Keratinocyte (primary cell): ENCODE results near the gene FAM229A. TPM values are rescaled to one million over a fixed set of nuclear protein-coding genes. Genes with fewer than 3 reads are reported as not detected.

ENCODE experiments used
- DNase-seq: peaks from one replicate; pipeline ENCODE4 v3.0.0-alpha.2; 2011; ENCODE audit warnings: low read depth, missing footprints, low spot score
- FAIRE-seq: peaks from 2 replicates; lab custom pipeline; 2011; peaks lifted over from hg19 to GRCh38; lab: Jason Lieb, UNC
- H2AFZ ChIP-seq: 2 replicates; pipeline ENCODE4 v1.6.0; 2012; ENCODE audit warnings: low read length, control low read depth, inconsistent platforms; ENCODE audit not compliant: control insufficient read depth
- H3K27ac ChIP-seq: 2 replicates; pipeline ENCODE4 v1.5.1; 2011; ENCODE audit warnings: low read length; ENCODE audit not compliant: control insufficient read depth, insufficient read depth
- H3K27me3 ChIP-seq: 3 replicates; pipeline ENCODE4 v1.6.0; 2011; ENCODE audit warnings: low read length; ENCODE audit not compliant: control insufficient read depth, insufficient read depth; ENCODE audit errors: extremely low read depth
- H3K36me3 ChIP-seq, 2 experiments: 2 replicates in 1 of 2; 3 replicates in 1 of 2; pipeline ENCODE4 v1.5.1; 2011; ENCODE audit warnings: low read length in 2 of 2, mild to moderate bottlenecking in 1 of 2; ENCODE audit not compliant: control insufficient read depth in 2 of 2, insufficient read depth in 2 of 2; ENCODE audit errors: extremely low read depth in 1 of 2
- H3K4me1 ChIP-seq: 3 replicates; pipeline ENCODE4 v1.5.1; 2011; ENCODE audit warnings: low read length; ENCODE audit not compliant: control insufficient read depth, insufficient read depth; ENCODE audit errors: extremely low read depth
- H3K4me2 ChIP-seq: 3 replicates; pipeline ENCODE4 v1.6.0; 2011; ENCODE audit warnings: low read depth, low read length; ENCODE audit not compliant: control insufficient read depth, insufficient read depth; ENCODE audit errors: extremely low read depth
- H3K4me3 ChIP-seq, 3 experiments: fragments of 200-600 bp in 1 of 3; sonication (generic) in 1 of 3; 2 replicates in 2 of 3; 3 replicates in 1 of 3; pipeline ENCODE4 v1.5.1; 2011 to 2016; ENCODE audit warnings: low read length in 3 of 3, mild to moderate bottlenecking in 3 of 3, control low read depth in 2 of 3, inconsistent platforms in 1 of 3, low read depth in 1 of 3, mixed read lengths in 1 of 3, mixed run types in 1 of 3, moderate library complexity in 1 of 3; ENCODE audit not compliant: control insufficient read depth in 2 of 3, insufficient read depth in 2 of 3; ENCODE audit errors: extremely low read depth in 1 of 3
- H3K79me2 ChIP-seq: 2 replicates; pipeline ENCODE4 v1.6.0; 2012; ENCODE audit warnings: low read length; ENCODE audit not compliant: control insufficient read depth, insufficient read depth
- H3K9ac ChIP-seq: 3 replicates; pipeline ENCODE4 v1.6.0; 2011; ENCODE audit warnings: low read length; ENCODE audit not compliant: control insufficient read depth, insufficient read depth; ENCODE audit errors: extremely low read depth
- H3K9me1 ChIP-seq: 3 replicates; pipeline ENCODE4 v1.6.0; 2011; ENCODE audit warnings: low read length; ENCODE audit not compliant: control insufficient read depth, insufficient read depth; ENCODE audit errors: extremely low read depth
- H3K9me3 ChIP-seq: 2 replicates; pipeline ENCODE4 v1.5.1; 2012; ENCODE audit warnings: low read depth, low read length; ENCODE audit not compliant: control insufficient read depth
- H4K20me1 ChIP-seq: 3 replicates; pipeline ENCODE4 v1.6.0; 2011; ENCODE audit warnings: low read length; ENCODE audit not compliant: control insufficient read depth, insufficient read depth; ENCODE audit errors: extremely low read depth
- CTCF ChIP-seq, 3 experiments: IDR thresholded peaks in 1 of 3; conservative IDR thresholded peaks in 1 of 3; optimal IDR thresholded peaks in 1 of 3; 2 replicates in 2 of 3; 3 replicates in 1 of 3; pipeline versions ENCODE3 to v1.5.1; 2011; ENCODE audit warnings: low read length in 3 of 3, mild to moderate bottlenecking in 3 of 3, moderate library complexity in 2 of 3, control low read depth in 1 of 3, inconsistent platforms in 1 of 3; ENCODE audit not compliant: insufficient read depth in 2 of 3; ENCODE audit errors: extremely low read depth in 1 of 3
- EZH2 ChIP-seq: IDR thresholded peaks from one replicate; pipeline ENCODE4 v1.6.1; 2012; ENCODE audit warnings: inconsistent platforms, mild to moderate bottlenecking, low read length, moderate library complexity
- dilution Hi-C: fragments of 300-500 bp; cut with MboI; formaldehyde crosslinking; loops from one replicate; pipeline ENCODE4 v1.7.0; 2020; ENCODE audit warnings: low sequenced_read_pairs; ENCODE audit not compliant: extremely low pct_ligation_motif_present
- polyA plus RNA-seq, 5 experiments: library from polyadenylated mRNA; depleted of rRNA in 3 of 5; stranded (reverse) in 3 of 5; stranded (forward) in 1 of 5; unstranded in 1 of 5; fragments of >200 nt; gene quantifications; 1 replicate in 1 of 5; 2 replicates in 3 of 5; 3 replicates in 1 of 5; pipeline versions ENCODE4 v1.2.1 to v1.2.3, GENCODE V29; 2011 to 2012; ENCODE audit warnings: missing spikeins in 2 of 5, low read depth in 1 of 5, low replicate concordance in 1 of 5

Gene FAM229A
- polyA plus RNA-seq, 1 donor (not counting 4 experiments of a cell fraction or from before 2014, with no cell fraction given) = 1.1 TPM

- dilution Hi-C loops = no loop called here
These were observed 13.9 kb upstream of the FAM229A start for GRCh38 chr1:32376199-32376598.

GRCh38 chr1:32373996-32374592 is 11.8 kb upstream of the FAM229A start:
- dilution Hi-C loops = no loop called here
- no peaks in the 10 kb centered on the region for H3K79me2 ChIP-seq
- H3K27me3 ChIP-seq = no peaks in the 10 kb centered on the region
- H3K9ac ChIP-seq = no peak overlapping the region
- H3K4me3 ChIP-seq = no peak overlapping the region
- H3K27ac ChIP-seq = no peak overlapping the region
- H3K4me2 ChIP-seq = no peak overlapping the region
- H3K4me1 ChIP-seq = no peaks in the 10 kb centered on the region
- H3K36me3 ChIP-seq = peaks cover 46 to 54% of the 10 kb centered on the region in 2 experiments
- no peaks in the 10 kb centered on the region for H3K9me1 ChIP-seq
- DNase-seq (no peak), FAIRE-seq (no peak)
- H4K20me1 ChIP-seq = no peaks in the 10 kb centered on the region
- TF ChIP-seq CTCF (optimal IDR thresholded peaks at IDR 0.05 in 1 of 3, IDR thresholded peaks at IDR 0.05 in 1 of 3, conservative IDR thresholded peaks at IDR 0.05 in 1 of 3; ENCODE audit: extremely low read depth in 1 of 3, insufficient read depth in 2 of 3, low read length in 3 of 3) (no peak), EZH2 (no peak)
- no peaks in the 10 kb centered on the region for H3K9me3 ChIP-seq
- no peak overlapping the region for H2AFZ ChIP-seq

More at GRCh38 chr1:32376199-32376598, 13.9 kb upstream of the FAM229A start:
- DNase-seq = no peak
- TF ChIP-seq CTCF (optimal IDR thresholded peaks at IDR 0.05 in 1 of 3, IDR thresholded peaks at IDR 0.05 in 1 of 3, conservative IDR thresholded peaks at IDR 0.05 in 1 of 3; ENCODE audit: extremely low read depth in 1 of 3, insufficient read depth in 2 of 3, low read length in 3 of 3) (no peak), EZH2 (no peak)
- Histone ChIP-seq H3K4me2 (no peak overlapping the region), H4K20me1 (no peaks in the 10 kb centered on the region), H3K79me2 (no peaks in the 10 kb centered on the region), H3K4me3 (no peak overlapping the region), H3K9me3 (no peaks in the 10 kb centered on the region), H3K9ac (no peak overlapping the region), H3K27ac (no peak overlapping the region), H3K27me3 (no peaks in the 10 kb centered on the region), H3K9me1 (no peaks in the 10 kb centered on the region), H3K36me3 (peaks cover 52 to 62% of the 10 kb centered on the region in 2 experiments), H2AFZ (no peak overlapping the region), H3K4me1 (no peaks in the 10 kb centered on the region)
- no peak for FAIRE-seq
